Ecto neural progenitor cell (in vitro differentiated cells): ENCODE measurements around the gene CMSS1.

Source experiments
- DNase-seq: peaks from one replicate; pipeline ENCODE4 v3.0.0-alpha.2; 2018; ENCODE audit warnings: low spot score

Gene CMSS1

DNA sequence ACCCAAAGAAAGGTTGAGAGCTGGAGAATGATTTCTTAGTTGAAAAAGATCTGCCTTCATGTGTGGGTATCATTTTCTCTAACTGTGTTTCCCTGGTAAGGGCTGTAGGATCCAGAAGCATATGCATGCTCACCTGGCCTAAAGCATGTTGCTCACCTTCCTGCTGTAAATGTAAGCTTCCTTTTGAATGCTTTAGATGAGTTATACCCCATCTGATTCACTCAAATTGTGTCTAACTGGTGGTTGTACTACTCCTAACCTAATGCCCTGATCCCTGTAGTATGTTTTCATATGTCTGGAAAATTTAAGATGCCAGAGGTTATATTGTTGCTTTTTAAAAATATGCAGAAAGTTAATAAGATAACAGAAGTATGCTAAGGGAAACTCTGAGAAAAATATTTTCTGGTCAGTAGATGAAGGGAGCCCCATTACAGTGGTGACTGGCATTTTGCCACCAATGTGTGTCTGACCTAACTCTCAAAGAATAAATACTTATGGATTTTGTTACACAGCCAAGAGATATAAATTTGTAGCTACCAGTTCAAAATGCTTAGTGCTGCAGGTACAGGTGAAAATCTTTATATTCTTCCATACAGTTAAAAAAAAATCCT lies 289.0 kb downstream of the CMSS1 start:
- no peak for DNase-seq

DNA sequence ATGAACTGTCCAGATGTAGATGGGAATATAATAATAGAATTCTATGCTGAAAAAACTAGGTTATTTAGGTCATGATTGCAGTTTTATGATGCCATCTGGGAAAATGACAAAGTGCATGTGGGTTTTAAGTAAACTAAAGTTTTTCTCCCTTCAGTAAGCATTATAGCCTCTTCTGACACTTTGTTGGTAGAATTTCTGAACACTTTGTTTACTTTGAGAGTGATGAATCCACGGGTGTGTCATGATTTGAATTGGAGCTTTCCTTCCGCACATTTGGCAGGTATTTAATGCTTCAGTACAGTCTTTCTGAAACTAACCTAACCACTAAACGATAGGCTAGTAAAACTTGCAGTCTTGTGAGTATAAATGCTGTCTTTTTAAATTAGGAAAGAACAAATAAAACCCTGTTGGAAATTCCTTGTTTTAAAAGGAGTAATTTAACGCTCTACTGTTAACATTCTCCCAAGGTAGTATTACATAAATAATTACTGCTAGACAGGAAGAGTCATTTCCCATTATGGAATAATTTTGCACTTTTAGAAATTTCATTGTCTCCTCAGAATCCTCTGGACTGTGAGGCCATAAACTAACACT lies 289.7 kb downstream of the CMSS1 start:
- DNase-seq, result no peak

DNA sequence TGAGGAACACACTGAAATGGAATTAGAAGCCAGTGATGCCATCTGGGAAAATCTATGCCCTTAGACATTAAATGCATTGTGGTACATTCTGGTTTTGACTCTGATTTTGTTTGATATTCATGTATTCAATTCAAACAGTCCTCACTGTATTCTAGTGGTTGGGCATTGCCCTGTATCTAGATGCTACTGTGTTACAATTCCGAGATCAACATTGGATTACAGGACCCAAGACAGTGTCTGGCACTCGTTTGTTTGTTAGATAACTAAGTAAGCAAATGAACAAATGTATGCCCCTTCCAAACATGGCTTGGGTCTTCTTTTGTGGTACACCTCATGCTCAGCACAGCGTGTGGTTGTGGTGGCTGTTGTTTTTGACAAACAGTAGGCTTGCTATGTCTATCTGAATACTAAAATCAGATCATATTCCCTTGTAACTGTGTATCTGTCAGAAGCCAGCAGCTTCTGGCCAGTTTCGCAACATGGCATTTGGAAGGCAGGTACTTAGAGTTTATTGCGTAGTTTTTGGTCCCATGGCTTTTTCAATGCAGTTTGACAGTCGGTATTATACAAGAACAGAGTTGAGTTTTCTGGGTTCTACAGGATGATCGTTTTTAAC lies 290.9 kb downstream of the CMSS1 start:
- DNase-seq, result no peak

DNA sequence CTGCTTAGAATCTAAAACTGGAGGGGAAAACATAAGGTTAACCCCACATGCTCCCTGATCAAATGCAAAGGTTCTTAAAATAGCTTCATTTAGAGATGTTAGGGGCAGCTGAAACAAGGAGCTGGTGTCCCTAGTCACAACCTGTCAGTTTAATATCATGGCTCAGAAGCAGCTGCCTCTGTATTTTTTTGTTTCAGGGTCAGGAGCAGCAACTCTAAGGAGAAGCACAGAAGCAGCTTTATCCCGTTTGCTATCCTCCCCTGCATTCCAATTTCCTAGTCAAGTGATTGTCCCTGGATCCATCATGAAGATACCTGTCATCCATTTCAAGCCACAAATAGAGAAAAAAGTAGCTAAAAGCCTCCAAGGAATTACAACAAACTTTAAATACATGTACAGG lies 292.5 kb downstream of the CMSS1 start:
- no peak for DNase-seq

DNA sequence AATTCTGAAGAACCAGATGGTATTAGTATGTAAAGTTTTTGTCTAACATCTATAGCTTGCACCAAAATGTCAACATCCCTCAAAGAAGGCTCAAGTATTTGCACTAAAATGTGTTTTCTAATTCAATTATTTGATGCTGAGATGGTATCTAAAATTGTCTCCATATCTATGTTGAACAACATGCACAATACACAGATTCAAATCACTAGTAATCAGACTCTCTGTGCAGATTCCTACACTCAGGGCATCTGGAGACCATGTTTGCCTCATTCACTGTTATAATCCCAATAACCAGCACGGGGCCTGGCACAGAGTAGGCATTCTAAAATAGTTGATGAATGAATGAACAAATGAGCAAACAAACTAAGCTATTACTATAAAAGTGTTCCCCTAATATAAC lies 294.1 kb downstream of the CMSS1 start:
- no peak for DNase-seq

DNA sequence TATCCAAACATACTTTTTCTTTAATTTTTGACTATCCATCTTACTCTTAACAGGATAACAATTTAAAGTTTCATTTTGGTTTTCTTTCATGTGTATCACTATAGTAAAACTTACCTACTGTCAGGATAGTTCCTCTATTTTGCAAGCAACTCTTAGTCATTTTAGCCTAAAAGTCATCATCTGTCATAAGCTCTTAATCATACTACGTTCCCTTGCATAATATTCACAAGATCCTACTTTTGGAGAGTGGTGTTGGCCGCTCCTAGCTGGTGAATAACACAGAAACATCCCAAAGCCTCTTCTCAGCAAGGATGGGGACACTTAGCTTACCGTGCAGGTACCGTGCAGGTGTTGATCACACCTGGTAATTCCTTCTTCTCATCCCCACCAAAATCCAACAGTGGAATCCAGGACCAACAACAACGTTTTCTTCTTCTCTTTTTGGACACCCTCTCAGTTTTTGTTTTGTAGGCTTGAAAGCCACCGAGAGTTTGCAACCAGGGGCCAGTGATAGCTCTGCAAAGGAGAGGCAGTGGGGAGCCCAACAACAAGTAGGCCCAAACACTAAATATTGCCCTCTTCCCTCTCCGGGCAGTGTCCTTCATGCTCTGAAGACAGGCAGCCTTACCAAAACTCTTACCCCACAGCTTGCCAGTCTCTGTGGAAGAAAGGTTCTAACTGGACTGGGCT lies 296.2 kb downstream of the CMSS1 start:
- DNase-seq, result no peak

DNA sequence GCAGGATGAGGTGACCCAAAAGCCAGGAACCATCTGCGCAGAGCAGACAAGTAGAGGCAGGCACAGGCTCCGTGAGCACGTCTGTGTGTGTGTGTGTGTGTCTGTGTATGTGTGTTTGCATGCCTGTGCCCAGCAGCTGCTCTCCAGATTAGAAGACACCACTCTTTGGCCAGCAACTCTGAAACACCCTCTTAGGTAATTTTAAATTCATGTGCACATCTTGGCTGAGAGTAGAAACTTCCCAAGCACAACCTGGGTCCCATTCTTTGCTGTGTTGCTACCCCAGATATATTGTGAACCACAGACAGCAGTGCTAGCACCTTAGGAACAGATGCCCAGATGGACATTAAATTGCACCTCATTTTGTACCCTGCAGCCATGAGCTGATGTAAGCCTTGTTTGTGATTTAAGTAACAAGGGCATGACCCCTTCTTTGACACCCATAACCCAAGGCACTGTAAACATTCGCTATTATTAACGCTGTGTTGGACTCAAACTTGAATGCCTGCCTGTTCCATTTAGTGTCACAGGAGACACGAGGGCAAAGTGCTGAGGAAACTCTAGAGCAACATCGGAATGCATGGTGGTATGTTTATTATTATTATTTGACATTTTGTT lies 296.9 kb downstream of the CMSS1 start, which contains the start of gene FILIP1L:
Gene FILIP1L (minus strand): TSS at position 89 of the 618 bp plus-strand sequence.
- DNase-seq, result no peak

DNA sequence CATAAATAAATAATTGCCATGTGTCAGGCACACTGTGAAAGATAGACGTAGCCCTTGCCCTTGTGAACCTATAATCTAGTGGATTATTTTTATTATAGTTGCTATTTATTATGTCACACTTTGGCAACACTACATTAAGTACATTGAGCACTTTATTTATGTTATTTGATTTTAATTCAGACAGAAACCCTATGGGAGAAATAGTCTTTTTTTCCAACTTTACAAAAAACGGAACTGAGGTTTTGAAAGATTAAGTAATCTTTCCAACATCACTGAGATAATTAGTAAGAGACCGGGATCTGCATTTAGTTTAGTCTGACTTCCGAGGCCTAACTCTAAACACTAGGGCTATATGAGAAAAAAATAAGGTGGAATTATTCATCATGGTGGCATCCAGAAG lies 299.4 kb downstream of the CMSS1 start:
- DNase-seq, result no peak

DNA sequence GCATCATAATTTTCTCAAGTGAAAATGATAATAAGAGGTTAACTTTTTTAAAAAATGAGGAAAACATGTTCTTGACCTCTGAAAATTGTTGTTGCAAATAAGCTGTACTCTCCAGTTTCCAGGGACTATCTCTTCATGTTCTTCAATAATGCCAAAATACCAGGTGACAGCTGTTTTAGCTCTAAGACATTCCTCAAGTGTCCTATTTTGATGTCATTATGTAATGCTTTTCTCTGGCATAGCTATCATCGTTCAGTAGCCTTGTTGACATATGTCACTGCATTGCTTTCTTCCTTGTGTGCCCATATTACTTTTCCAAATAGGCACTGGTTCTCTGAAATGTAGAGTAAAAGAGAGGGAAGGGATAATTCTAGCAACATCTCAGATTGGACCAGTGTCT lies 302.4 kb downstream of the CMSS1 start:
- DNase-seq, result no peak

DNA sequence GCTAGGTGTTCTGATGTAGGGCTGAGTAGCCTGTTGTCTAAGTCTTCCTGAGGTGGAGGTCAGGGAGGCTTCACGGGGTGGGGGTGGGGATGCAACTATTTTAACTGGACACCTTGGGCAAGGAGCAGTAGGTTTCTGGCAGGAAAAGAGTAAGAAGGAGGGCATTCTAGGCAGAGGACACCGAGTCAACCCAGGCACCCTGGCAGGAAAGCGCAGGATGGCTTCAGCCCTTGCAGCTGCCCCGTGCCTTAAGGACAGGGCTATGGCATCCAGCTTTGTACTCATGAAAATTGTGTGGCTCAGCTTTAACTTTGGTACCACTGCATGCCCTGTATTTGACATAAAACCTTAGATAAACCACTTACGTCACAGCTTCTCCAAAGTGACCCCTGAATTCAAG lies 303.0 kb downstream of the CMSS1 start:
- no peak for DNase-seq

DNA sequence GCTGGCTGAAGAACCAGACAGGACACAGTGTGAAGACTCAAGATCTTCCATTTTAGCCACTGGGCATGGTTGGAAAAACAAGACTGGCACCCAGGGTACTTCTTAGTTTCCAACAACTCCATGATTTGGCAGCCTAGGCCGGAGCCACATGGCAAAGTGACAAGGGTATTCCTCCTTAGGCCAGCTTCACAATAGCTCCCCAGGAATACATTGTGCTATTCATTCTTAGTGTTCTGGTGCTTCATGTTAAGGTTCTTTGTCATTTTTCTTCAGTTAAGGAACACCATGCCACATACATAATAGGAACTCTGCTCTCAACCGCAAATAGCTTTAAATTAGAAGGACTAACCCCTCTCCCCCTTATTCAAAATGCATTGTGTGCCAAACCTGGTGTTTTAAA lies 304.7 kb downstream of the CMSS1 start:
- no peak for DNase-seq

DNA sequence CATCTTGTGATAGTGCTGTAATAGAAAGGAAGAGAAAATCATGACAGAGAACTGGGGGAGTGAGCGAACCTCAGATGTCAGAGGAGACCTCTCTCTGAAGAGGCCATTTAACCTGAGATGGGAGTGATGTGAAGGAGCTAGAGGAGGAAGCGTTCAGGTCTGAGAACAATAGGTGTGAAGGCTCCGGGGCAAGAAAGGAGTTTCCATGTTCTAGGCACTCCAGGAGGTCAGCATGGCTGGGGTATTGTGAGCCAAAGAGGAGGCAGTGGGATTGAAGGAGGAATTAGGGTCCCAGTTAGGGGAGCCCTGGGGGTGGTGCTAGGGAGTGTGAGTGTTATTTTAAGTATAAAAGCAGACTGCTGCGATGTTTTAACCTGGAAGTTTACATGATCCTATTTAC lies 305.4 kb downstream of the CMSS1 start:
- DNase-seq, result no peak

DNA sequence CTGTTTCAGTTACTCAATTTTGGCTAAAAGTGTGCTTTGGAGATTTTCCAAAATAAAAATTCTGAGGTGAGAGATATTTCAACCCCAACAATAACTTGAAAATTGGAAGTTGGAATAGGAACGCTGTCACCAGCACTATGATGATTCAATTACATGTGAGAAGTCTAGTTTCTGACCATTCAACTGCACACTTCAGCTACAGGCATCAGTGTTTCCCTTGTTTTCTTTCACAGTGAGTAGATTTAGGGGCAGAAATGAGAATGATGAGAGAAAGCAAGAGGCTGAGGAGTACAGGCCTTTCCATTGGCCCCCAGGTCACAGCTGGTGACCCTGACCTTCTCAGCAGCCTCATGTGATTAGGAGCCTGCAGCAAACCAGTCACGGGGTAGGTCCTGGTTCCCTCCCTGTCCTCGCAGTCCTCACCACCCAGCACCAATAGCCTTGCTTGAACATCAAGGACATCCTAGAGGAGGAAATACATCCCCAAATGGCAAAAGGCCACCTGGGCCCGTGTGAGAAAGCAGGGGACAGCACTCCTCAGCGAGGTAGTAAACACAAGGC lies 306.6 kb downstream of the CMSS1 start:
- DNase-seq, result no peak

DNA sequence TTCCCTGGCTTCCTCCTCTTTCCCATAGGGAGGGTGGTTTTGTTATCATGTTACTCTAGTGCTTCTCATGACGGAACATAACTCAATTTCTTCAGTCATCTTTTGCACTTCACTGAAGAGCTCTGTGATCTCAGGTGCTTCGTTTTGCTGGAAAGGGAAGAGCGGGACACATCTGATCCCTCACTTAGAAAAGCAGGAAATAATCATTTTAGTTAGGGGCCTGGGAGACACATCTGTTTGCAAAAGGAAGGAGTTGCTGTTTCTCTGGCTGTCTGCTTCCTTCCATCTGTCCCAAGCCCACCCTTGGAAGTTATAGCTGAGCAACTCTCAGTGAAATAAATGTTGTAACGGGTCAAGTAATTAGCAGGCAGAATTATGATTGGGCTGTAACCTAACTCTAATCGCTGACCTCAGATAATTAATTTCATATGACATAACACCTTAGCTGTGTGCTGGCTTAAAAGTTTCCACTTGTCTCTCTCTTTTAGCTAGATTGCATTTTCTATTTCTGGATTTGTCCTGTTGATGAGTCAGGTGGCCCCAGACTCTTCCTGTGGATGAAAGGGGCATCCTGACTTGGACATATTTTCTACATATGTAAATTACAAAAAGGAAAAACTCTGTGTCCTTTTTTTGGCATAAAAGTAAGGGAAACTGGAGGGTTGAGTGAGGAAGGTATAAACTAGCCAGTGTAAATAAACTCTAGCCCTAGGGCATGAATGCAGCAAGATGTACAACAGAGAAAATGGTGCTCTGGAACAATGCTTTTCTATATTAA lies 307.7 kb downstream of the CMSS1 start:
- no peak for DNase-seq

DNA sequence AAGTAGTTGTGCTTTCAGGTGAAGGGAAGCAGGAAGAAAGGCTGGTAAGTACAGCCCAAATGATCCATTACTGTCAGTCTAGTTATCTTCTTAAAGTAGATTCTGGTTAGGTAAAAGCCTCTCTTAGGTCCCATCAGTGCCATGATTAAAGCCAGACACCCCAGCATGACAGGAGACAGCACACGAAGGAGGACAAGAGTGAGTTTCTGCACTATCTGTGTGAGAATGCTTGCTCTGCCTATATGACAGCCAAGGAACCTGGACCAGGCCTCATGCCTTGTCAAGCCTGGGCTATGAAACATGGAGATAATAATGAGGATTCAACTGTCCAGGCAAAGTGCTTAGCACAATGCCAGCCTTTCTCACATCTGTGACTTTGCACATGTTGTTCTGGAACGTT lies 310.1 kb downstream of the CMSS1 start:
- DNase-seq, result no peak

DNA sequence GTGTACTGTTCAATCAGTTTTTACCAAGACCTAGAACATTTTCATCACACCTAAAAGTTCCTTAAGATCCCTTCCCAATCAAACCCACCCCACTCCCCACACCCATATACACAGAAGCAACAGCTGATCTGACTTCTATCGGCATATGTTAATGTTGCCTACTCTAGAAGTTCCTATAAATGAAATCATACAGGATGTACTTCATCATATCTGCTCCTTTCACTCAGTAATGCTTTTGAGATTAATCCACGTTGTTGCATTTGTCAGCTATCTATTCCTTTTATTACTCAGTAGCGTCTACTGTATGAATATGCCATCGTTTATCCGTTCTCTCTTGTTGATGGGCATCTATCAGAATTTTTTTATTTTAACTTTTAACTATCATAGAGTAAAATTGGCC lies 310.9 kb downstream of the CMSS1 start:
- no peak for DNase-seq

DNA sequence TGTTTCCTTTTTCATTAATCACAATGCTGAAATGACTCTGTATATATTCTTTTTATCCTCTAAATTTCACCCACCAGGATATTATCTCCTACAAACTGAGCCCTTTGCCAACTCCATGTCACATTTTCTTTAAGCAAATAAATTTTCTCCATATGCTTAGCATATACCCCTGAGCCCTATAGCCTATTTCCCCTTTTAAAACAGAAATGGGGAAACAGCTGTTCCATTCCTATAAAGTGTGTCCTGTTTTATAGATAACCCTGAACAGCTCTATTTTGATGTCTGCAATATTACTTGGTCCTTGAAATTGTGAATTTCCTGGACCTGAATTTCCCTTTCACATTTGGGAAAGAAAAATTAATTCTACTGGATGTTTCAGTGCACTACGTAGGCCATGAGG lies 312.3 kb downstream of the CMSS1 start:
- DNase-seq, result no peak

DNA sequence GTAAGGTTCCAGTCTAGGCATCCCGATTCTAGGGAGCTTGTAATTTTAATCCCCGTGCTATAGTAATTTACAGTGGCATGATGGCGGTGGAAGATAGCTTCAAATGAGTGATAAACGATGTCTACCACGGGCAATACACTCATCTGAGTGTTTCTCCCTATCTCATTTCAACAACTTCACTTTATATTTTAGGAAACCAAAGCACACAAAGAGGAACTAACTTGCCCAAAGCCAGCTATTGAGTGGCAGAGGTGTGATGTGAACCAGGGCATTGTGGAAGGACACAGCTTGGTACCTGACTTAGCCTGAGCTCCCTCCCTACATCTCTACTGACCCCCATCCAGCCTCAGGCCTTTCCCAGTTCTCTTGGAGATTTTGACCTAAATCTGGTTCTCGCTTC lies 313.6 kb downstream of the CMSS1 start:
- no peak for DNase-seq

DNA sequence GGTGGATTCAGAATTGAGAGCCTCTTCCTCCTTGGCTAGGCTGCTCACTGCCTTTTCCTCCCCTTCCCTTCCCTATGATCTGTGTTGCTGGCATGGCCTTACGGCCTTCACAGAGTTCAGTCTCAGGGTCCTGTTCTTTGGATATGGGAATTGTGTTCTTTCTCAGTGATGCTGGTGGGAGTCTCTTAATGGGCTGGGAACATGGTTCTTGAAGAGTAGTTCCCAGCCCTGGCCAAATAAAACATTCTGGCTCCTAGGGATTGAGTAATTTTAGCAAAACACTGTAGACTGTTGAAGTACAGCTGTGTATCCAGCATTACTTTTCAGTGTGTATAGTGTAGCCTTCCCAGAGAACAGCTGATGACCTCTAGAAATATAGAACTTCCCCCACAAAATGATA lies 319.3 kb downstream of the CMSS1 start:
- no peak for DNase-seq

DNA sequence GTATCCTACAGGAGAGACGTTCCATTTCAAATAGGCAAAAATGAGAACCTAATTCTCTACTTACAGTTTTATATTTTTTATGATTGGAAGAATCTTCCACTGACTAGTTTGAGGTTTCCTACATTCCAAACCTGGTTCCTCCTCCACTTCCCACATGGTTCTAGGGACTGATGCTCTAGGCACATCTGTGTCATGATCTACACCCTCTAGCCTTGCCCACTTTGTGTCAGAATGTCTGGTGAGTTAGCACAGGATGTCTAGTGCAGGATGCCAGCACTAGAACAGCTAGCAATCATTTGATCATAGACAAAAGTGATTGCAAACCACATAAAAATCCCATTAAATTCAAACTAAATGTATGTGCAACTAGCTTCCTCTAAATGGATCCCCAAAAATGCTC lies 323.3 kb downstream of the CMSS1 start:
- DNase-seq, result no peak

DNA sequence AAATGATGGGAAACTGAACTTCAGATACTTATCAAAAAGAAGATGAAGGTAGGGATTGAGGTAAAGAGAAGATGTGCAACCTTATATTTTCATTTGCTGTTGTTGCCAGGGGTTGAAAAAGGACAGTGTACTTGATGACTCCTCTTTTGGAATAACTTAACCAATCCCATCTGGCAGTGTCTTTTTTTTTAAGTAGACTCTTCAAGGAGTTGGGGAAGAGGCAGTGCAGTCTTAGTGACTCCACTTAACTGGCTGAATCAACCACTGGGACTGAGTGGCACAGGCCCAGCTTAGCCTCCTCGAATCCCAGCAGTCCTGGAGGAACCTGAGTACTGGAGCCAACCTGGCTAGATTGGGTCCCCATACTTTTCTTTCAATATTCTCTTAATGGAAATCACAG lies 323.9 kb downstream of the CMSS1 start:
- no peak for DNase-seq
